Measurements from ENCODE around the gene ITPRIP.

ITPRIP gene

DNA sequence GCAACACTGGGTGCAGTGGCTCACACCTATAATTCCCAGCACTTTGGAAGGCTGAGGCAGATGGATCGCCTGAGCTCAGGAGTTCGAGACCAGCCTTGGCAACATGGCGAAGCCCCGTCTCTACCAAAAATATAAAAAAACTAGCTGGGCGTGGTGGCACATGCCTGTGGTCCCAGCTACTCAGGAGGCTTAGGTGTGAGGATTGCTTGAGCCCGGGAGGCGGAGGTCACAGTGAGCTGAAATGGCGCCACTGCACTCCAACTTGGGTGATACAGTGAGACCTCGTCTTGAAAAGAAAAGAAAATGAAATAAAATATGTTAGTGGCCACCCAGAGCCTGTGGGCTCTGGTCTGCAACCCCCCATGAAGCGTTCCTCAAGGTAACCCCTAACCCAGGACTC is 13.3 kb downstream of the ITPRIP start:
- DNase-seq, result no peak

GRCh38 chr10:104324221-104324686 is 14.0 kb downstream of the ITPRIP start:
- DNase-seq, result no peak

DNA sequence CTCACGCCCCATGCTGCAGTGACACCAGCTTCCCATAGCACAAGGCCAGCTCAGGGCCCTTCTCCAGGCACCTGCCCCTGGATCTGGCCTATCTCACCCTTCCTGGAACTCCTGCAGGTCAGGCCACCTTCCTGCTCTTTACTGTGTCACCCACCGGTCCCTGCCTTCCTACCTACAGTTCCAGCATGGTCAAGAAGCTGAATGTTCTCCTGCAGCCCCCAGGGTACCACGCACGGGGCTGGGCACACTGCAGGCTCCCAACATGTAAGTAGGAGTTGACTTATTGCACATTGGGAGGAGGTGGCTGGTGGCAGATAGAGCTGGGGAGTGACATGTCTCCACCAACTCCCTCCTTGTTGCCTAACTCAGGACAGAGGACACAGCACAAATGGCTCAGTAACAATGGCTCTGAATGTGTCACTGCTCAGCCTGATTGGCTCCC is 14.5 kb downstream of the ITPRIP start:
- DNase-seq, result no peak

- DNase-seq, result no peak
Observed at GRCh38 chr10:104323085-104323484, 15.2 kb downstream of the ITPRIP start.

DNA sequence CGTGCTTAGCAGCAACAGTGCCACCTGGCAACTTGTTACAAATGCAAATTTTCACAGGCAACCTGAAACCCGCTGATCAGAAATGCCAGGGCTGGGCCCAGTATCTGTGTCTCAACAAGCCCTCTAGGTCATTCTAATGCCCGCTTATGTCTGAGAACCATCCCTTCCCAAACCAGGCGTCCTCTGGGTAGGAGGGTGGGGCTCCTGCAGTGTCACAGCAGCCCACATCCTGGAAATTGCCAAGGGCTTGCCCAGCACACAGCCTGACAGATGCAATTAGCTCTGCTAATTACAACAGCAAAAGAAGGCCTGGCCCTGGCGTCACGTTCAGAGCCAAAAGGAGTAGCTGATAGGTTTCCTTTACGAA is 15.9 kb downstream of the ITPRIP start:
- peak; percentile 8 to 60 for DNase-seq

- no peak for DNase-seq
Observed at GRCh38 chr10:104321725-104322415, 16.4 kb downstream of the ITPRIP start.

GRCh38 chr10:104321226-104321625 is 17.0 kb downstream of the ITPRIP start:
- no peak for DNase-seq

DNA sequence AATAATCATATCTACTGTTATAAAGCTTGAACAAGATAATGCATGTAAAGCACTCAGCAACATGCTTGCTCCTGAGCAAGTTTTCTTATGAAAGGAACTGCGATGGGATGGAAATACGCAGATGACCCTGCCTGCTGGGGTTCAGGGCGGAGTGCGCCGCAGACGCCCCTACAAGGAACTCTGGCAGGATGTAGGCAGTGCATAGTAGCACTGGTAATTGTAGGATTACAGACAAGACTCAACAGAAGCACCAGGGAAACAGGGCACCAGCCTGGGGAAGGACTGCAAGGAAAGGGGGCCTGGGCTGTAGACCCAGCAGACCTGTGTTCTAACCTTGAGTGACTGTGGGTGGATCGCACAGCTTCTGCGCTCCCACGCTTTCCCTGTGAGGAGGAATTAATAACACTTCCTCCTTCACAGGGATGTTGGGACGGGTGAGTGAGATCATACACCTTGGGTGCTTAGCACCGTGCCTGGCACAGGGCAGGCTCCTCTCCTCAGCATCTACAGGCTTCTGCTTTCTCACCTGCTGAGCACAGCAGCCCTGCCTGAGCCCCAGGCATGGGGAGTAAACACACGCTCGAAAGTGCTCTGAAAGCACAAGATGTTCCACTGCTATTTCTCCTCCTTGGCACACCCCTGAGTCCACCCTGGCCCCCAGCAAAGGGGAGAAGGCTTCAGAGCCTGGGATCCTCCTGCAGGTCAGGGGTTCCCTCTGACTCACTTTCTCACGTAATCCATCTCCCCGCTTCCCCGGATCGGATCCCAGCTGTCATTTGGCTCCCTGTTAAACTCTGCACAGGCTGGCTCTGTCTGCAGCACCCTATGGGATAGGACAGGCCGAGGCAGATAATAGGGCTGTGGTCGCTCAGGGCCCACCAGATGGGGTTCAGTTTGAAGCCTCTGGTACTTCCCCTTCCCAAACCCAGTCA is 19.2 kb downstream of the ITPRIP start:
- DNase-seq, result no peak

- no peak for DNase-seq
Observed at GRCh38 chr10:104318326-104318725, 19.9 kb downstream of the ITPRIP start.

DNA sequence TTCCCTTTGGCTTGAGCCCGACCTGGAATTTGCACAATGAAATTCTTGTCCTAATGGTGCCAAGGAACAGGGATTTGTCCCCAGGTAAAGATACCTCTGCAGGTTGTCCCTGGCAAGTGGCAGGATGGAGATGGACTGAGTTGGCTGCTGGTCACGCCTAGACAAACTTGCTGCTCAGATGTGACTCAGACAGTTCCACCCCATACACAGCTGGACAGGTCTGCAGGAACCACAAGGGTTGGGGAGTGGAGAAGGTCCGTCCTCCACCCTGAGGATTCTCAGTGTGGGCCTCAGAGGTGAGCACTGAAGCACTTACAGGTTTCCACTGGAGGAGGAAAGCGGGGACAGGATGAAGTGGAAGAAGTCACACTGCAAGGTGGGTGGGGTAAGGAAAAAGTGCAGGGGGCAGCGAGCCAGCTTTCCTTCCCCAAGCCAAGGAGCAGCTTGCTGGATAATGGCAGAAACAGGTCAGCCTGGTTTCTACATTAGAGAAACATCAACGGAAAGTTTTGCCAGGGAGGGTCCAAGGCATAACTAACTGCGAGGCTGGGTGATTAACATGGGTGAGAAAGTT is 20.5 kb downstream of the ITPRIP start:
- no peak for DNase-seq

DNA sequence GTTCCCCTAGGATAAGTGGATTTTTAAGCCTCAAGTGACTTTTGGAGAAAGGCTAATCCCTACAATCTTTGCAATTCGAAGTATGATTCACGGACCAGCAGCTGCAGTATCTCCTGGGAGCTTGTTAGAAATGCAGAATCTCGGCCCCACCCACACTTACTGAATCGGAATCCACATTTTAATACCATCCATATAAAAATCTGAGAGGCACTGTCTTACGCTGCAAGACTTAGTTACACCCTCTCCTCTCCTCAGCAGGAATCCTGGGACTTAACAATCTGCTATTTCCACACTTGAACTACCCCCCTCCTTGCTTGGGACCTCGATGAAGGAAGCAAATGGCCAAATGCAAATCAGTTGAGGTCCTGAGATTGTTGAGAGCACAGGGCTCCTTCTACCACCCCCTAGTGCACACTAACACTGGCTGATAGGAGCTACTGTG is 21.0 kb downstream of the ITPRIP start:
- DNase-seq, result peak; percentile 16 to 64

GRCh38 chr10:104316321-104317099 is 21.8 kb downstream of the ITPRIP start:
- DNase-seq, result peak in 1 of 2 experiments; percentile 10

GRCh38 chr10:104315486-104315921 is 22.8 kb downstream of the ITPRIP start:
- no peak for DNase-seq

DNA sequence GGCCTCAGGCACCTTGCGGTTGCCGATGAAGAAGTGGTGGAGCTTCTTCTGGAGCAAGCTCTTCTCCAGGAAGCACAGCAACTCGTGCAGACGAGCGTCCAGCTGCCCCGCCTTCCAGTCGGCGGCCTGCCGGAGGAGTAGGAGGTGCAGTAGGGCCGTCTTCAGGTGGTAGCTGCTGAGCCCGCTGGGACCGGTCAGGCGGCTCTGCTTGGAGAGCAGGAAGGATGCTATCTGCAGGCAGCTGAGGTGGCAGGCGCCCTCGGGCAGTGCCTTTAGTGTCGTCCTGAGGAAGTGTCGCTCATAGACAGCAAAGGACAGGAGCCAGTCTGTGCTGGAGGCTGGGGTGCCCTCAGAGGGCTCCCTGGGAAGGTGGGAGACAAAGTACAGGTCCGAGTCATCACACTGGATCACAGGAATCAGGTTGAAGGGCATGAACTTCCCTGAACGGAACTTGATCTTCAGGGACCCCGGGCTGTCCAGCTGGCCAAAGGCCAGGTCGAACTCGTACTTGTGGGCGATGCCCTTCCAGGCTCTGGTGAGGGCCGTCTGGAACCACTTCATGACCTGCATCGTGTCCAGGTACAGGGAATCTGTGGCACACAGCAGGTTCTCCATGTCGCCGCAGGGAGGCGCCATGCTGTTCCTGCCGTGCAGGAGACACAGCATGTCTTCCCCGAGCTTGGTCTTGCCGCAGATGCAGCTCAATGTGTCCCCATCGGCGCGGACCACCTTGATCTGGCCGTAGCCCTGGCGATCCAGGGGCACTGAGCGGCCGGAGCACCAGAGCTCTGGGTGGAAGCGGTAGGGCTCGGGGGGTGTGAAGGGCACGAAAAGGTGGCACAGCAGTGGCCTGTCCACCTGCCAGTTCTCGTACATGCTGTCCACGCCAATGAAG is 23.4 kb downstream of the ITPRIP start:
- DNase-seq, result no peak

GRCh38 chr10:104311184-104311720 is 27.0 kb downstream of the ITPRIP start:
- no peak for DNase-seq

- no peak for DNase-seq
Observed at GRCh38 chr10:104309980-104310978, 28.0 kb downstream of the ITPRIP start.

DNA sequence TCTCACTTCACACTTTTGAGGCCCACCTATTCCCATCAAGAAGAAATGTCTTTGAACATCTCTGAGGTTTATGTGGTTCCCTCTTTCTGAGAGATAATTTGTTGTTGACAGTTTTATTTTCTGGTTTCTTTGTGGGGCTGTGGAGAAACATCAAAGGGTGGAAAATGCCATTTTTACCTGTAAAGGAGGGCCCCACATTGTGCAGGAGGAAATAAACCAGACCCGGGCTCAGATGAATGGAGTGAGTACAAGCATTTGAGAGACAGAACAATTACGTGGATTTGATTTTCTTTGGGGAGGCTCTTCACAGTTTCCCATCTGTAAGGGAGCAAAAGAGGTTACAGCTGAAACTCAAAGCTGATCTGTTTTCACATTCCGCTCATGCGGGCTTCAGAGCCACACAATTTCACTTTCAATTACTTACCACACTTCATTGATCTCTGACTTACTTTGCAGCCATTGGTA is 29.8 kb downstream of the ITPRIP start:
- no peak for DNase-seq

GRCh38 chr10:104307576-104308438 is 30.5 kb downstream of the ITPRIP start:
- no peak for DNase-seq

- DNase-seq, result no peak
Observed at GRCh38 chr10:104306897-104307296, 31.4 kb downstream of the ITPRIP start.
